ENCODE measurements around the gene CTNND2. TPM values are rescaled to one million over a fixed set of nuclear protein-coding genes. Genes with fewer than 3 reads are reported as not detected.

Gene CTNND2
- total RNA-seq, 1 donor from 2014 or later, result not detected

GRCh38 chr5:11386398-11386797 lies 517.8 kb downstream of the CTNND2 start:
- no peak for DNase-seq (ENCODE audit: low read depth, low spot score)

GRCh38 chr5:11385901-11386293 lies 518.3 kb downstream of the CTNND2 start:
- no peak for DNase-seq (ENCODE audit: low read depth, low spot score)

GRCh38 chr5:11385251-11385900 lies 518.9 kb downstream of the CTNND2 start:
- DNase-seq (ENCODE audit: low read depth, low spot score), result no peak

GRCh38 chr5:11384441-11385250 lies 519.6 kb downstream of the CTNND2 start:
- no peak for DNase-seq (ENCODE audit: low read depth, low spot score)

DNA sequence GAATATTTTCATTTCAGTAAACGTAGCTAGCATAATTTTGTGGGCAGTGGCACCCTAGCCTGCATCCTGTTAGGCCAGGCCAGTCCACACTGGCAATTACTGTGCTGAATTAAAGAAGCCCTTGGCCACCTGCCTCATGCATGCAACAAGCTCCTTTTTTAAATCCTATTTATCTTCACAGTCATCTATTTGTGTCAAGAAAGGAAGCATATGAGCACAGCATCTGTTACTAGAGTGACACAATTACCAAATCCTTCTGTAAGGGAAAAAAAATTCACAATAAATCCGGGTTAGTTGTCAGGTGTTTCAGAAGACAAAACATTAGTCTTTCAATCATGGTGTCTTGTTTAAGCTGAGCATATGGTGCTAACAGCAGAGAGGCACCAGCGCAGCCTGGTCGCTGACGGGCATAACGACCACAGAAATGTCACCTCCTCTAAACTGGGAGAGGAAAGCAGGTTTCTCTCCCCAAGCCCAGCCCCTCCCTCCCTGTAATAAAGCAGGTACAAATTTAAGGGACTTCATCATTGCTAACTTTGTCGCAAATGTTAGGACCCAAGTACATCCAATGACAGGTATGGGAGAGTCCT lies 520.6 kb downstream of the CTNND2 start:
- no peak for DNase-seq (ENCODE audit: low read depth, low spot score)

DNA sequence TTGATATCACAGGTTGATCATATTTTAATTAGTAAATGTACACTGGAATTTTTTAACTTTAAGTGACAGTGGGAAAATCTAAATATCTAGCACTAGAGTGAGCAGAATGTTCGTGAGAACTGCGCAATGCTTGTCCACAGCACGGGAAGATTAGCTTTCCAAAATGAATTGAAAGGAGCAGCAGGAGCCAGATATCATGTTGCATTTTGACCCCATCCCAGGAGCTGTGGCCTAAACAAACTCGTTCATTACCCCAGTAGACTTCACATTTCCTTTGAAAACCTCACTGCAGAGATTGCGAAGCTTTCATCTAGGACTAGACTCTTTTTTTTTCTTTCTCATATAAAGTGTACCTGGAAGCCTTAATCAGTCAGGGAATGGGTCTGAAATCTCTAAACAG lies 525.8 kb downstream of the CTNND2 start:
- no peak for DNase-seq (ENCODE audit: low read depth, low spot score)

GRCh38 chr5:11377896-11378295 lies 526.4 kb downstream of the CTNND2 start:
- DNase-seq (ENCODE audit: low read depth, low spot score), result no peak

GRCh38 chr5:11372191-11372590 lies 532.1 kb downstream of the CTNND2 start:
- DNase-seq (ENCODE audit: low read depth, low spot score), result no peak

- no peak for DNase-seq (ENCODE audit: low read depth, low spot score)
Observed at GRCh38 chr5:11371021-11371420, 533.2 kb downstream of the CTNND2 start.

DNA sequence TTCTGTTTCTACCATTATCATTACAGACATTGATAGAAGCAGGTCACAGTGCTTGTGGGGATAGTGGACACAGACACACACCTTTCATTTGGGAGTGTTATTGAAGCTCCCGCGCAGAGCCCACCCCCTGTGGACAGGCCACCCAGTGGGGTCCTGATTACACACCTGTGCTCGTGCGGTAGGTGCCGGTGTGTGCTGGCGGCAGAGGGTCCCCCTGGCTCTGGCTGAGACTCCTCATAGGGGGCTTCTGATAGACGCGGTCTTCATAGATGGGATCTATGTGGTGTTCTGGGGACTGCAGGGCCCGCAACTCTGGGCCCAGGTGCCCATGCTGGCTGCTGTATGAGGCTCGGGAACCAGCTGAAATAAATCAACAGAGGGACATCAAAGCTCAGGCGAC lies 539.7 kb downstream of the CTNND2 start:
- DNase-seq (ENCODE audit: low read depth, low spot score), result no peak

DNA sequence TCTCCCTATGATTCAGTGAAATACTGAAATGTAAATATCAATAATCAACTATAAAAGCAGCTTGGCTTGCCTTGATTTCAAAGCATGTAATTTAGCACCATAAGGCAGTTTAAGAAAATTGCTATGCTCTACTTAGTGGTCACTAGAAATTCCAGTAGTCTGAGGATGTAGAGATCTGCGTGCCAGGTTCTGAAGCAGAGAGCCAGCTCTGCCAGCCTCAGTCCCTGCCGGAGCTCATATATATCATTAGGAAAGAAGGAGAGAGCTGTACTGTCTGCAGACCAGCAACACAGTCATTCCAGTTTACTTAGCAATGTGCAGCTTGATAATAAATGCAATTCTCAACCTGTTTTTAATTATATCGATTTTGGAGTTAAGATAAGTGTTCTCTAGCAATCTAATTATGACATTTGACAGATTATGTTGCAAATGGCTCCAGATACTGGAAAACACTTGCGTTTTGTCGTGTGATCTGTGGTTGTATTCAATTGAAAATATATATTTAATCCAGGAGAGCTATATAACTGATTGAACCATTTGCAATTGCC lies 540.5 kb downstream of the CTNND2 start:
- DNase-seq (ENCODE audit: low read depth, low spot score), result no peak

DNA sequence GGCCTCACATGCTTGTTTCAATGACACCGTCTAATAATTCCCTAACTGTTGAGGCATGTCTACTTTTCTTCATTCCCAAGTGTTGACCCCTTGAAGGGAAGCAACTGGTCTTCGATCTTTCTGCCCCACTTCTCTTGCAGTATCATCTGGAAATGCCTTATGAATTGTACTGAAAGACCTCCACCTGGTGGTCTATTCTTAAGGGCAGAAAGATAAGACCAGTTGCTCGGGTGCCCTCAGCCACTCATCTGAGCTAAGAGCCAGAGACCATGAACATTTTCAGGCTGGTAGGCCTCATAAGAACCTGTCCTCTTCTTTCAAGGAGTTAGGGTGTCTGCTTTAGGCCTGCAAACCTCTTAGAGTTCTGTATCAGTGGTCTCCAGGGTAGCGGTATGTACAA lies 542.5 kb downstream of the CTNND2 start:
- DNase-seq (ENCODE audit: low read depth, low spot score), result no peak

DNA sequence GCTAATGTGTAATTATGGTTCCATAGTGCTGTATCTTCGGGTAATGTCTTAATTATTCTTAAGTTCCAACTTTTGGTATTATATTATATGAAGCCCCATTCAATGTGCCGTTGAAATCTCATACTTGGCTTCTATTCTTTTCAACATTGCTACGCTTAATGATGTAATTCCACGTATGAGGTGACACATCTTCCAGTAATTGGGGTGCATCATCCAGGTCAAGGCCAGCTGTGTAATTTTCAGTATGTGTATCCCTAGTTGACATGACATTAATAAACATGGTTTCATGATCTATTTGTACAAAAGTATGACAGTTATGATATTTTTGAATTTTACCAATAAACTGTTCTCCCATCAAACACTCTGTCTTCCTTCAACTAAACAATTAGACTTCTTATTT lies 546.3 kb downstream of the CTNND2 start:
- DNase-seq (ENCODE audit: low read depth, low spot score), result no peak

DNA sequence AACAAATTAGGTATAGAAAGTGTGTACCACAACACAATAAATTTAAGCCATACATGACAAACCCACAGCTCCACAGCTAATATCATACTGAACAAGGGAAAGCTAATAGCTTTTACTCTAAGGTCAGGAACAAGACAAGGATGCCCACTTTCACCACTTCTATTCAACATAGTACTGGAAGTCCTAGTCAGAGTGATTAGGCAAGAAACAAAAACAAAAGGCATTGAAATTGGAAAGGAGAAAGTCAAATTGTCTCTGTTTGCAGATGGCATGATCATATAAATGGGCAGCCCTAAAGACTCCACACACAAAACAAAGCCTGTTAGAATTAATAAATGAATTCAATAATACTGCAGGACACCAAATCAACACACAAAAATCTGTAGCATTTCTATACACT lies 548.8 kb downstream of the CTNND2 start:
- no peak for DNase-seq (ENCODE audit: low read depth, low spot score)

- DNase-seq (ENCODE audit: low read depth, low spot score), result no peak
Observed at GRCh38 chr5:11346336-11346735, 557.9 kb downstream of the CTNND2 start.

DNA sequence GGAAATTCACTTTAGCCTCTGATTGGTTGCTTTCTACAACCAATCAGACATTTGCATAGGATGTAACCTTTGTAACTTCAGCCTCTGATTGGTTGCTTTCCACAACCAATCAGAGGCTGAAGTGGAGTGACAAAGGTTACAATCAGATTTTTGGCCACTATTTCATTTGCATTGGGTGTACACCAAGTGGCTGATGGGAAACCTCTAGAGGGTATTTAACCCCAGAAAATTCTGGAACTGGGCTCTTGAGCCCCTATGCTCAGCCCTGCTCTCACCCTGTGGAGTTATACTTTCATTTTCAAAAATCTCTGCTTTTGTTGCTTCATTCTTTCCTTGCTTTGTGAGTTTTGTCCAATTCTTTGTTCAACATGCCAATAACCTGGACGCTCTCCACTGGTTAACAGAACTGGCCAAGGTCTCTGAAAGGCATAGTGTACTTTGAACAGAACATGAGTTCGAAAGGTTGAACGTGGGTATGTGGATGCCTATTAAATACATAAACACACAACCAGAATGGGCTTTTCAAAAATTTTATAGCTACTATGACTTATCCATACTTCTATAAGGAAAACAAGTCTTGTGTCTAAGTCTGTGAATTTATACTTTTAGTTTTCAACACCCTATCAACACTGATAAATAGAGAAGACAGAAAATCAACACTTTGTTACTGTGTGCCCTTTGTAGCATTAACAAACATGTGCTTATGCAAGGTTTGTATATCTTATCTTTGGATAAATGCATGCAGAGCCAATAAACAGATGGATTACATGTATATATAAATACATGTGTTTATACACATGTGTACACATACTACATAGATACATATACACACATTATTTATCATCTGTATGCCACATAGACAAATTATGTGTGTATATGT lies 568.1 kb downstream of the CTNND2 start:
- DNase-seq (ENCODE audit: low read depth, low spot score), result no peak

GRCh38 chr5:11334404-11334803 lies 569.8 kb downstream of the CTNND2 start:
- no peak for DNase-seq (ENCODE audit: low read depth, low spot score)

DNA sequence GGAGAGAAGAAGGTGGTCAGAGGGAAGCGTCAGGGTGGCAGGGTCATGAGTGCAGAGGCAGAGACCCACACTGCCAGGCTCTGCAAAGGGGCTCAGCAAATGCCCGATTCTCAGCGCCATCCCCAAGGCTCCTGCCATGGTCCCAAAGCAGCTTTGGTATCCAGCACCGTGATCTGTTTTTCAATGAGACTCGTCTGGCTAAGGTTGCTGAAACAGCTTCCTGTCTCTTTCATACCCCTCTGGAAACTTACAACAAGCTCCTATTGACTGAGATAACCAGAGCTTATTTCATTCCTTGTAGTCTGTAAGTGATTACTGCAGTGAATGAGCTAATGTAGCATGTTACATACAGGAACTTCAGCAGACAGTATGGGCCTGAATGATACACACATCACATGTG lies 574.6 kb downstream of the CTNND2 start:
- no peak for DNase-seq (ENCODE audit: low read depth, low spot score)

GRCh38 chr5:11324521-11325289 lies 579.5 kb downstream of the CTNND2 start:
- no peak for DNase-seq (ENCODE audit: low read depth, low spot score)

GRCh38 chr5:11323761-11324160 lies 580.5 kb downstream of the CTNND2 start:
- DNase-seq (ENCODE audit: low read depth, low spot score), result no peak

DNA sequence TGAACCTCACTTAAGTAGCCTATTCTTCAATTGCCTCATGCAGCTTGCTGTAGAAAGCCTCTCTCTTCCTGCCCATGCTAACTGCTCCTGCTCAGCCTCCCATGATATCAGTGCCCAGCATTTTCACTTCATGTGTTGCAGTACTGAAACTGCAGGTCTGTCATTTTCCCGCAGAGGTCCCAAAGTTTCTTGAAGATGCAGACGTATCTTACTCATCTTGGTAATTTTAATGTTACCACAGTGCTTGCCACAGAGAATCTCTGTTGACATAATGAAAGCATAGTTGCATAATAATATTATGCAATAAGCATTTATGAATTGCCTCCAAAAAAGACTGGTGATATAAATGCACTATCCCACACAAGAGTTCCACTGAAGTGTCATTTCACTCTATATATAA lies 582.1 kb downstream of the CTNND2 start:
- DNase-seq (ENCODE audit: low read depth, low spot score), result no peak
